DMS53 (cell line): Measurements from ENCODE around the gene FOSL2.

ENCODE experiments used
- DNase-seq: peaks from one replicate; lab custom pipeline; 2025; lab: John Stamatoyannopoulos, UW

The FOSL2 gene

DNA sequence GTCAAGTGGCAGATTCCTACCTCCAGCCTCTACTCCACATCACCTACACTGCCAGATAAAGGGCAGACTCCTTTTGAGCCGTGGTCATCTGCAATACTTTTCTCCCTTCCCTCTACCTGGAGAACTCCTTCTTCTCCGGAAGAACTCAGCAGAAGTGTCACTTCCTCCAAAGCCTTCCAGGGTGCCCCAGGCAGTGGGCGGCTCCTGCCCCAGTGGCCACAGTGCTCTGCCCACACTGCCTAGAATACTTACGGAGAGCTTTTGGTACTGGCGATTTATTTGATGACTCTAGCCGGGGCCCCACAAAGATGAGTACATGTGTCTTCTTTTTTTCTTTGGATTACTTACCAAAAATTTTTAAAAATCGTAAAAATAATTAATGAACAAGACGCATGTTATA, 39.7 kb downstream of the FOSL2 start:
- DNase-seq: no peak

DNA sequence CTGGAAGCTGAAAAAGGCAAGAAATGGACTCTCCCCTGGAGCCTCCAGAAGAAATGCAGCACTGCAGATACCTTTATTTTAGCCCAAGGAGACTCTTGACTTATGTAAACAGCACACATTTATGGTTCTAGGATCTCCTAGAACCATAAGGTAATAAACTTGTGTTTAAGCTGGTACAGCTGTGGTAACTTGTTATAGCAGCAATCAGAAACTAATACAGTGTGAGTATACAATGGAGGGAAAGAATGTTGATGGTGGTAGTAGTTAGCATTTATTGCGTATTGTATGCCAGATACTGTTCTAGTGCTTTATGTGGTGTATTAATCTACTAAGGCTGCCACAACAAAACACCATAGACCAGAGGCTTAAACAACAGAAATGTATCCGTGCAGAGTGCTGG, 40.6 kb downstream of the FOSL2 start:
- DNase-seq: no peak

DNA sequence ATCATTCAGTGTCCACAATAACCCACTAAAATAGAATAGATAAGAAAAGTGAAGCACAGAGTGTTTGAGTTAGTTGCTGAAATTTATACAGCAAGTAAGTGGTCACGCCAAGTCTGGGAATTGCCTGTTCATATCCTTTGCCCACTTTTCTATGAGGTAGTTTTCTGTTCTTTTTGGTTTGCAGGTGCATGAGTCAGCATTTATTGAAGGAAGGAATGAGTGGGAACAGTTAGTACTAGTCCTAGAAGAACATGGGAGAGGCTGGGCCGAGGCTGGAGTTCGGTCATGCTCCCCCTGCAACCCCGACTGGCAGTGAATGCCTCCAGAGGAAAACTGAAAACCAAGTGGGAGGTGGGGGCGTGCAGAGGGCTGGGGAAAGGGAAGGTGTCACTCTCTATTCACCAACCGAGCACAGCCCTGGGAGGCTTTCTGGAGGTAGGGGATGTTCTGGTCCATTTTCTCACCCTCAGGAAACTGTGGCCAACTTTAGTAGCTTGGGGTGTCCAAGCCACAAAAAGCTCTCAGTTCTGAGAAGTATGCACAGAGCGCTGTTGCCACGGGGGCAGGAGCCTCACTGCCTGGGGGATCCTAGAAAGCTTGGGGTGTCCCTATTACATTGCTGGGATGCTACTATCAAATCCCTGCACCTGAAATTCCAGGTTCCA, 41.4 kb downstream of the FOSL2 start:
- peak; percentile 4 for DNase-seq

DNA sequence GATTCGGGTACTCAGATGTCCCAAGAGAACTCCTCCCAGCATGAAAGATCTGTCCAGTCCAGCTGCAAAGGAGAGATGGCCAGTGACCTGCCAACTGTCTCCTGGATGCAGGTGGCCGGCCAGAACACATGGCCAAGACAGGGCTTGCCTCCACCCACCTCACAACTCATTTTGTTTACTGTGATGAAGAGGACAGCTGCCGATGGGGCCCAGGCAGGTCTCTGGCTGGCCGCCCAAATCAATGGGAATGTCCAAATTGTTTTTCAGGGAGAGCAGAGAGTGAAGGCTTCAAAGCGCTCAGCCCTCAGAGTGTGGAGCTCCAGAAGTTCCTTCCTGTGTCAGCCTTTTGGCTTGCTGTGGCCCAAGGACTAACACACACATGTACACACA, 41.9 kb downstream of the FOSL2 start:
- DNase-seq: peak; percentile 55

DNA sequence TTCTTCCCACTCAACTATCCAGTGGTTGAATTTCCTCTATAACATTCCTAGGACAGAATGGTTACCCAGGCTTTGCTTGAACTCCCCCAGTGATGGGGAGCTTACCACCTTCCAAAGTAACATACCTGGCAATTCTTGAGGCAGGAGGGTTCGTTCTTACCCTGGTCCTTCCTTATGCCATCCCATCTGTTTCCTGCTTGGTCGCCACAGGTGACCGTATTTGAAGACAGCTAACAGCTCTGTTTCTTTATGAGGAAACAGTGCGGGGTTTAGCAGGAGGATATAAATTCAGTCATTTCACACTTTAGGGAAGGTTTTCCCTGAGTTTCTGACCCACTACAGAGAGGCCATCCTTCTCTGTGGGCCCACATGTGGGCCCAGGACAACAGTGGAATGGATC, 42.6 kb downstream of the FOSL2 start:
- DNase-seq: peak; percentile 33

DNA sequence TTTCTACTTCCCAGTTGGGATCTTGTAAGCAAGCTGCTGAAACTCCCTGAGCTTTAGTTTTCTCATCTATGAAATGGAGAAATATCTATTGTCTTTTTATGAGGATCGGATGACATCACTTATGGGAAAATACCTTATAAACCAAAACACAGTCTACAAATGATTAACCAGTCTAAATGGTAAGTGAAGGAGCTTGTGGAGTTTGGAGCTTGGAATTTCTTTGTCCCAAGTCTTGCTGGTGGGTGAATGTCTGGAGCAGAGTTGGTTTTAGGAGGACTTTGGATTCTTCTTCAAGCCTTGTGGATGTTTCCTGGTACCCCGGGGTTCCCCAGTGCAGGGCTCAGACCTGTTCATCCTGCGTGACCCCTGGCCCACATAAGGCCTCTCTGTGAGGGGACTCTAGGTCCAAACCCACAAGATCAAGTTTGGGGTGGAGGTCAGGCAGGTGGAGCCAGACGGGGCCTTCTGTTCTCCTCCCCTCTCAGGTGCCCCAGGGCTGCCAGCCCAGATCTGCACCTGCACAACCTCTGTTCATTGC, 43.2 kb downstream of the FOSL2 start:
- peak; percentile 40 for DNase-seq

DNA sequence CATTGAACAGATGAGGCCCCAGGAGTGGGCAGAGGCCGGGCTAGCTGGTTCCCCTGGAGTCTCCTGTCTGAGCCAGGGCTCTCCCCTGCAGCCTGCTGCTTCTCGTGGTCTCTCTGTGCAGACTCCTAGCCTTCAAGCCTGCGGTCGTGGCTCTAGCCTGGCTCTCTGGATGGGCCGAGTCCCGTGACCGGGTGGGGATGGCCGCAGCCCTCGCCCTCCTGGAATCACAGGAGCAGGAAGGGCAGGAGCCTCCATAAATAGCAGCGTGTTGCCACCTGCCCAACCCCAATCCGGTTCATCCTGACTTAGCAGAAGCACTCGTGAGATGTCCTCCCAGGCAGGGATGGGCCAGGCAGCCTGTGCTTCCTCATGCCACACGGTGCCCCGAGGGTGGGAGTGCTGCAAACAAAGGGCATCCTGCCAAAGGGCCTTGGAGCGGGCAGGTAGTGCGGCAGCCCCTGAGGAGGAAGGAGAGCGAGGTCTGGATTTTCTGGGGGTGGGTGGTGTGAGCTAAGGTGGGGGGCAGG, 43.9 kb downstream of the FOSL2 start:
- peak; percentile 50 for DNase-seq

DNA sequence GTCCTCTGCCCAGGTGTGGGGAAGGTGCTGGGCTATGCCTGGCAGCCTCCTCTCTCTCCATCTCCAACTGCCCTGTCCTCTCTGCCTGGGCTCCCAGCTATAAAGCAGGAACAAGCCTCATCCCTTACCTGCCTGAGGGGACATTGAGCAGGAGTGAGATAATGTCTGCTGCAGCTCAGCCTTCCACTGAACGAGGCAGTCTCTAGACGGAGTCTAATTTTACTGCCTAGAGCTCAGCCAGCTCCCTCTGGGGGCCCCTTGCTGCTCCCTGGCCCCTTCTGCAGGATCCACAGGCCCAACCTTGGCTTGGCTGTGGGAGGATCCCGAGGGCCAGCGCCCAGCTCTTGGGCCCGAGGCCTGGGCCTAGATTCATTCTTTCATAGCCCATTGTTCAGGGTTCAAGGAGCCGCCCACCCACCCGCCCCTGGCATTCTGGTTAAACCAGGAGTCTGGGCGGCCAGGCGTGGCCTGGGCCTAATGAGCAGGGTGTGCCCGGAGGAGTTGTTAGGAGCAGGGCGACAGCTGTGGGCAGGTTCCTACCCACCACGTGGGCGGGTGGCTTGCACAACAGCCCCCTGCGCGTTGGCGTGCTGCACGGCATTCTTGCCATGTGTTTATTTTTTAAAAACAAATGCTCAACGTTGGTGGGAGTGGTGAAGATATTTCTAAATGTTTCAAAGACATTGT, 44.6 kb downstream of the FOSL2 start:
- peak; percentile 10 for DNase-seq

DNA sequence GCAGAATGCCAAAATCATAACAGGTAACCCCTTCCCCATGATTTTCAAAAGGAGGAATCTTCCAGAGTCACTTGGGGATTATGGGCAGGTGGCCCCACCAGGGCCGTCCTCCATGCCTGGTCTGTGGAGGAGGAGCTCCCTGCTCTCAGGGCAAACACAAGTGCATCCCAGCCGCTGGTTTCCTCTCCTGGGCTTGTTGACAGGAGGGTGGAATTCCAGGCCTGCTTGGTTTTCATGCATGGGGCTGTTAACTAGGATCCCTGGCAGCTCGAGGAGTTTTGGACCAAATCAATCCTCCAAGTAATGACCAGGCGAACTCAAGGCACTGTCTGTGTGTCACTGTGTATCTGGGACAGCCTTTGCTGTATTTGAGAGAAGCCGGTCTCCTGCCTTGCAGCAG, 45.3 kb downstream of the FOSL2 start:
- peak; percentile 11 for DNase-seq

DNA sequence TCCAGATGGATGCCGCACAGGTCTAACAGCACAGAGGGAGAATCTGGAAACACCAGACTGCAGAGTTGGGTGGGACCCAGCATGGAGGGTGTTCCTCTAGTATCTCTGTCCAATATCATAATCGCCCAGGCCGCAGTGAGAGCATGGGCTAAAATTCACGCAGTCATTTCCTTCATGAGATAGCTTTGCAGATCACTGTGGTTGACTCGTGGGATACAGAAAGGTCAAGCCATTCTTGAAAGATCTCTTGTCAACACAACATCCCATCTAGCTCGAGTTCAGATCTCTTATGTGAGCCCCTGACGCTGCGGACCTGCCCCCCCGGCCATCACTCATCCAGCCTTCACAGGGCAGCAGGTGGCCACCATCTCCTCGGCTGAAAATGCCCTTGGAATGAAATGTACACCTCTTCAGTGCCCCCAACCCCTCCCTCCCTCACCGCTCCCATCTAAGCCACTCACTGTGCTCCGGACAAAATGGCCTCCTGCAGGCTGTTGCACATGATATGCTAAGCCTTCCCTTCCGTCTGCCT, 45.9 kb downstream of the FOSL2 start:
- DNase-seq: no peak

DNA sequence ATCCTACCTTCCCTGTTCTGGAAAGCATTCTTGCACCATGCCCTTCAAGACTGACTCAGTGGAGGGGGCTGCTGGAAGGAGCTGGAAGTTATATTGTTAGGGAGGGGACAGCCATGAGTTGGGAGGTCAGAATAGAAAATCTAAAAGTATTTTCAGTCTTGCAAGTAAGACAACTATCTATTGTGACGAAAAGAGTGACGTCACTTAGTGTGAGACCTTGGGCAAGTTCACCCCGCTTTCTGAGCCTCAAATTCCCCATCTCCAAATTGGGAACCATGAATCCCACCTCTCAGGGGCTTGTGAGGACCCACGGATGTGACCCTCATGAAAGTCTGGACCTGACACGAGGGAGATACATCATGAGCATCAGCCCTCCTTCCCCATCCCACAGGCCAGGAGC, 46.5 kb downstream of the FOSL2 start:
- DNase-seq: no peak

DNA sequence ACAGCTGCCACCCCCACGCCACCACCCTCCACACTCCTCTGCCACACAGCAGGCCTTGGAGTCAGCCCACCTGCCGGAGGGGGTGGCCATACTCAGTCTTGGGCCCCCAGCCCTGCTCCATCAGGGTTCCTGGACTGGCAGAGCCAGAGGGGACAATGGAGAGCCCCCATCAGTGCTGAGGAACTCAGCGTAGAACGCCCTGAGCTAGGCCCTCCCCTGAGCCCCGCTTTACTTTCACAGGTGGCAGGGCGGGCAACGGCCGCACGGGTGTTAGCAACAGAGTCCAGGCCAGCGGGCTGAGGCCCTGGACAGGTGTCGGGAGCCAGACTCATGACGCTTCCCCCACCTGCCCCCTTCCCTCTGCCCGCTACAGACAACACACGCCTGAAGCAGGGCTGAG, 47.1 kb downstream of the FOSL2 start:
- DNase-seq: peak; percentile 35

DNA sequence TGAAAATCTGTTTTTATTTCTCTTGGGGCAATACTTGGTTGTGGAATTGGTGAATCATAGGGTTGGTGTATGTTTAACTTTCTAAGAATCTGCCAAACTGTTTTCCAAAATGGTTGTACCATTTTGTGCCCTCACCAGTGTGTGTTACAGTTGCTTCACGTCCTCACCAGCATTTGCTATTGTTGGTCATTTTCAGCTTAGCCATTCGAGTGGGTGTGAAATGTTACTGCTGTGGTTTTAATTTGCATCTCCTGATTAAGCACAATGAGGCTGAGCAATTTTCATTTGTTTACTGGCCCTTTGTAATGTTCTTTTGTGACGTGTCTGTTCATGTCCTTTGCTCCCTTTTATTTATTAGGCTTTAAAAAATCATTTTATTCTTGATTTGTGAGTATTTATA, 49.7 kb downstream of the FOSL2 start:
- no peak for DNase-seq

DNA sequence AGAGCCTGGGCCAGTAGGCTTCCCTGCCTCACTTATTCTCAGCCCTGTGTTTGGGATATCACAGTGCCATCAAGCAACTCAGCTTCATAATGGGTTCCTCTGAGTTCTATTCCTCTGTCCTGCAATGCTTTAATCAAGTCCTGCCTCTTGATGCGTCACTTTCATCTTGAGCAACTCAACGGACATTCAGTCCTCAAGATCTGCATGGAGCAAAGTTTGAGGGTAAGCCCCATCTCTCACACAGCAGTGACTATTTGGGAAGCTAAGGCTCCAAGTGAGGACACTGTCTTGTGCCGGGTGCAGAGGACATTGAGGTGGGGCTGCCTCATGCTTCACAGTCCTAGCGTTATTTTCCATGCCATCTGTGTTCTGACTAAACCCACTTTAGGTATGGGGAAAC, 52.3 kb downstream of the FOSL2 start:
- DNase-seq: no peak

DNA sequence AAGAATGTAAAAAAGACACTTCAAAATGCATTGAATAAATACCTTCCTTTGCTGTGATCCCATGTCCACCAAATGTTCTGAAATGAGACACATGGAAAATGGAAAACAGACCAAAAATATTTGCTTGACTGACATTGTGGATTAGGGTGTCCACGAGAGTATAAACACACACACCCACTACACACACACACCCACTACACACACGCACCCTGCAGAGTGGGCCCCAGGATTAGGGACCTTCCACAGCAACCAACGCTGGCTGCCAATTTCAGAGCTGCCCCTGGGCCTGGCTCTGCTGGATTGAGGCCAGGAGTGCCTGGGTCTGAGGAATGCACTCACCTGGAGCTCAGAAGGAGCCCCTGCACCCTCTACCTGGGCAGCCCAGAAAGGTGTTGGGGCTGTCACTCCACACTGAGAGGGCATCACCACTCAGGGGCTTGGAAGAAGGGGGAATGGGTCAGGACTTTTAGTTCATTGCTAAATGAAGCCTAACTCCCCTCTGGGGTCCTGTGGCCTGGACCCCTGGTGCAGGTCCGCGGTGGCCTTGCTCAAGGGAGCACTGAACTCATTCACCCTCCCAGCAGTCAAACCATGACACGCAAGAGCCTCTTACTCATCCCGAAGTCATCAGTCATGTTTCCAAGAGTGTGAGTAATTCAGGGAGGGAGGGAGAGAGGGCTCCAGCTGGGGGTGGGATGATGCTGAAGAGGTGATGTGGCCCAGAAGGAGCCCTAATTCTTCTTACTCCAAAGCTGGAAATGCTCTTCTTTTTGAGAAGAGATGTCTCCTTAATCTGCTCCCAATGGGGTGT, 53.0 kb downstream of the FOSL2 start:
- peak; percentile 29 for DNase-seq

DNA sequence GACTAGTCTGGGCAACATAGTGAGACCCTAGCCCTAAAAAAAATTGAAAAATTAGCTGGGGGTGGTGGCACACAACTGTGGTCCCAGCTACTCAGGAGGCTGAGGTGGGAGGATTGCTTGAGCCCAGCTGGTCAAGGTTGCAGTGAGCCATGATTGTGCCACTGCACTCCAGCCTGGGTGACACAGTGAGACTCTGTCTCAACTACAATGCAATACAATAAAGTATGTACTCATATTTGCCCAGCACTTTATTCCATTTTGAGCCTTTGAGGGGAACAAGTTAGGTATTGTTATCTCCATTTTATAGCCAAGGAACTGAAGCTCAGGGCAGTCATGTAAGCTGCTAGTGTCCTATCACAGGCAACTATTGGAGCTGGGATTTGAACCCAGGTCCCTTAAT, 53.9 kb downstream of the FOSL2 start:
- DNase-seq: no peak

DNA sequence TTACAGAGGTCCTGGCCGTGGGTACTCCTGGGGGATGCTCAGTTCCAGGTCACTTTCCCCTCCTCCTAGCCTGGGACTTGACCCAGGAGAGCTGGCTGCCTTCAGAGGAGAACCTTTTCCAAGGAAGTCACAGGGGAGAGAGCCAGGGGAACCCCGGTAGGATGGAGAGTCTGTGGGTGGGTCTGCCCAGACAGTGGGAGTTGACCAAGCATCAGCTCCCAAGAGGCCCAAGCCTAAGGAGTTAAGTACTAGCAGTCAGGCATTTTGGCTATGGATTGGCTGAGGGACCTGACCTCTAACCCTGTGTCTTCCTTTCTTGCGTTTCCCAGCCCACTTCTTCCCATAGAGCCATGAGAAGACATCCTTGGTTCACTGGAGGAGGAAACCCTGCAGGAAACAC, 54.4 kb downstream of the FOSL2 start:
- DNase-seq: no peak

DNA sequence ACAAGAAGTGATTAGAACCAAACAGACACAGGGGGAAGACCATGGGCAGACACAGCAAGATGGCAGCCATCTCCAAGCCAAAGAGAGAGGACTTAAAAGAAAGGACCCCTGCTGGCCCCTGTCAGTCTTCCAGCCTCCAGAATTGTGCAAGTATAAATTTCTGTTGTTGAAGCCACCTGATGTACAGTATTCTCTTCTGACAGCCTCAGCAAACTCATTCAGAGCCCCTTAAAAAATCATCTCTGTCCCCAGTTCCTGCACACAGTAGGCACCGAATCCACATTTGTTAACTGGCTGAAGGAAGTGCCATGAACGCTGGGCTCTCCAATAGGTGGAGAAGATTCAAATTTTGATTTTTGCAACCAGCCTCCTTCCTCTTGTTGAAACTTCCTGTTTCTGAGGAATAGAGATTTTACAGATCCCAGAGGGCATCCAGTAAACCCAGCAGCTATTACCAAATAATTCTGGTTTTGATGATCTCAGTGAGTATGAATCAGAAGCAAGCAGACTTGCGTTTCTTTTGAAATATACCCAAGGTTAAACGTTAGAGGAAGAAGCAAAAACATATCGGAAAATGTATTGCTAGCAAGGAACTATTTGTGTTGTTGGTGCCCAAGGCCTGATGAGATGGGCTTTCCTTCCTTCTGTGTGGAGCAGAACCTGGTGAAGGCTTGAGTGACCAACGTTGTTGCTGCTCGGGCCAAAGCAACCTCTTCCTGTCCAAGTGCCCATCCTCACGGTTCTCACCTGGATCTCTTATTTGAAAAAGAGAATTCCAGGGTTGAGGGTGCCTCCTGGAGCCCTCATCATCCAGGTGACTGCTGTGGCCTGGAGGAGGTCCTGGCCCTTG, 55.5 kb downstream of the FOSL2 start:
- no peak for DNase-seq

DNA sequence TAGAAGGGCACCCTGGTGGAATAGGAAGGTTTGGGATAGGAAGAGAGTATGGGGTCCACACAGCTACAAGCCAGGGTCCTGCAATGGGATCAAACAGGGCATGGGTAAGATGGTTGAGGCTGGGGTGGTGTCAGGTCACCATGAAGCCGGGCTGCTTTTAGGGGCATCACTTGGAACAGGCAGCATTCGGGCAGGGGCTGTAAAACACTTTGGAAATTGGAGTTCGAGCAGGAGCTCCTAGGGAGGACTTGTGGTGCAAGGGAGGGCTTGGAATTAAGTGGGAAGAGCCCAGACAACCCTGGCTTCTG, 56.1 kb downstream of the FOSL2 start:
- DNase-seq: no peak

DNA sequence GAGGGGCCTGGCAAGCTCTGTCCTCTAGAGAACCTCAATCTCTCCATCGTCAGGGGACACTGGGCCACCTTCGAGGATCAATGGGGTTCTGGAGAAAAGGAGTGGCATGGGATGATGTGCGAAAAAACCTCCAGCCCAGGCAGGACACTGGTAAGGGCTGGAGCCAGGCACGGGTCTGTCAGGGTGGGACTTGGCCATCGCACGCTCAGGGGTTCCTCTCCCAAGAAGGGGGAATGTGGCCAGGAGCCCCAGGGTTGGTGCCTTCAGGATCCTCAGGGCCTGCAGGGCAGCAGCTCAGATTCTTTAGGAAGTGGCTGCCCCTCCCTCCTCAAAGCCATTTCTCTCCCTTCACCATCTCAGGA, 56.4 kb downstream of the FOSL2 start:
- no peak for DNase-seq

DNA sequence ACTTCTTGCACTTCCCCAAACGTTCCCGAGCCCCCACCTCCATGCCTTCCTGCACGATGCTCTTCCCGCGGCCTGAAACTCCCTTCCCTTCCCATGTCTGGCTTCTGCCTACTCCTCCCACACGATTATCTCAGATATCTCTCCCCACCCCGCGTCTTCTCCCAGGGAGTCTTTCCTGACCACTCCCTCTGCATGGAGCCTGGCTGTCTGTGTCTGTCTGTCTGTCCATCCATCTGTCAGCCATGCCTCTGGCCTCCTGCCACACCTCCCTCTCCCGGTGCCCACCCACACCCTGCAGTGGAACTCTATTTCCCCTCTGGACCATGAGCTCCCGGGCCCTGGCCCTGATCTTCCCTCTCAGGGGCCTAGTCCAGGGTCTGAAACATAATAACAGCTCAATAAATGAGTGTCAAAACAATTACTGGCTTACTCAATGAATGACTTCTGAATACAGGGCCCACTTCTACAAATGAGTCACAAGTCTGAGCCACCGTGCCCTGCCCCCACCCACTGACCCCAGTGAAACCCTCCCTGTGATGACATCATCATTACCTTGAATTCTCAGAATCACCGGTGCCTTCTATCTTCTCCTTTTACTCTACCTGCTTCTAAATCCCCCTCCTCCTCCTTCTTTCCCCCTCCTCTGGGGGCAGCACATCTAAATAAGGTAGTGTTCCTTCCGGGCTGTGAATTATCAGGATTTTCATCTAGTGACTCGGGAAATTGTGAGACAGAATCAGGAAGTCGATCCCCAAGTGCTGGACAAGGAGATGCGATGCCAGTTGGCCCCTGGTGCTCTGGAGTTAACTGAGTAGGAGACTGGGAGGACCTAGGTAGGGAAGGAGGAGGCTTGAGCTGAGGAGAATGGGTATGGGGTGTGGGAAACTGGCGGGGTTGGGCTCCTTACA, 57.1 kb downstream of the FOSL2 start:
- peak; percentile 21 for DNase-seq
